Activated CD8-positive, alpha-beta memory T cell treated with anti-CD3 and anti-CD28 coated beads for 36 hours (primary cell): ENCODE measurements around the gene USP54. TPM values are rescaled to one million over a fixed set of nuclear protein-coding genes. Genes with fewer than 3 reads are reported as not detected.
"Not testable (repeated sequence)": the region's sequence is repeated elsewhere in the genome, so short reads cannot be mapped to it uniquely, and the experiment has no call there.

Experiments
- CTCF ChIA-PET: fragments of 350-600 bp; sonication (Branson Sonifier 250); formaldehyde crosslinking; loops from one replicate; lab custom pipeline; 2021; ENCODE audit warnings: antibody characterized with exemption; lab: Charles Lee
- POLR2A ChIA-PET: fragments of 350-600 bp; sonication (Branson Sonifier 250); formaldehyde crosslinking; loops from one replicate; lab custom pipeline; 2021; ENCODE audit warnings: antibody characterized with exemption; lab: Charles Lee
- total RNA-seq, 2 experiments: library from RNA; stranded (reverse); gene quantifications; one replicate each; pipeline ENCODE4 v1.2.3, GENCODE V29; 2021

USP54 gene
- total RNA-seq, 2 experiments from 2014 or later: 11.6 to 14.0 TPM

GRCh38 chr10:73593812-73594211, 2.7 kb upstream of the USP54 start:
- CTCF ChIA-PET: no interaction called here

GRCh38 chr10:73593110-73593509, 2.0 kb upstream of the USP54 start:
- ChIA-PET POLR2A (no interaction called here), CTCF (no interaction called here)

More at GRCh38 chr10:73593812-73594211, 2.7 kb upstream of the USP54 start:
- POLR2A ChIA-PET: no interaction called here

GRCh38 chr10:73591935-73592699, 975 bp upstream of the USP54 start:
- ChIA-PET CTCF (interaction anchor here (0.7 kb wide), 1 partner anchor 25 kb away, joined by 5 read pairs; no protein-coding TSS in a partner anchor), POLR2A (no interaction called here)

- ChIA-PET POLR2A (no interaction called here), CTCF (interaction anchor here (1.9 kb wide), 1 partner anchor 11 kb away, joined by 4 read pairs; no protein-coding TSS in a partner anchor)
Observed at GRCh38 chr10:73589563-73590126, 1.5 kb downstream of the USP54 start.

- ChIA-PET CTCF (no interaction called here), POLR2A (no interaction called here)
Observed at GRCh38 chr10:73588656-73589055, 2.5 kb downstream of the USP54 start.

GRCh38 chr10:73586583-73586984, 4.6 kb downstream of the USP54 start:
- POLR2A ChIA-PET: no interaction called here
- CTCF ChIA-PET: no interaction called here

GRCh38 chr10:73585327-73585726, 5.8 kb downstream of the USP54 start:
- CTCF ChIA-PET: no interaction called here
- POLR2A ChIA-PET: no interaction called here

GRCh38 chr10:73584737-73585136, 6.4 kb downstream of the USP54 start:
- CTCF ChIA-PET: no interaction called here

GRCh38 chr10:73581918-73582317, 9.2 kb downstream of the USP54 start:
- ChIA-PET POLR2A (no interaction called here), CTCF (interaction anchor here (0.6 to 0.8 kb wide), 2 partner anchors 13 to 52 kb away, joined by 3 to 4 read pairs; no protein-coding TSS in a partner anchor)

More at GRCh38 chr10:73584737-73585136, 6.4 kb downstream of the USP54 start:
- POLR2A ChIA-PET: no interaction called here

- POLR2A ChIA-PET, CTCF ChIA-PET: not testable (repeated sequence)
Observed at GRCh38 chr10:73578927-73579326, 12.2 kb downstream of the USP54 start.

GRCh38 chr10:73577788-73578187, 13.4 kb downstream of the USP54 start:
- ChIA-PET CTCF (no interaction called here), POLR2A (no interaction called here)

- POLR2A ChIA-PET: no interaction called here
Observed at GRCh38 chr10:73576890-73577591, 14.1 kb downstream of the USP54 start.

GRCh38 chr10:73576178-73576889, 14.8 kb downstream of the USP54 start:
- POLR2A ChIA-PET: no interaction called here
- CTCF ChIA-PET: no interaction called here

More at GRCh38 chr10:73576890-73577591, 14.1 kb downstream of the USP54 start:
- CTCF ChIA-PET: no interaction called here

GRCh38 chr10:73567025-73567424, 24.1 kb downstream of the USP54 start:
- POLR2A ChIA-PET: not testable (repeated sequence)
- CTCF ChIA-PET: interaction anchor here (0.6 kb wide), 1 partner anchor 25 kb away, joined by 5 read pairs; no protein-coding TSS in a partner anchor

- CTCF ChIA-PET: no interaction called here
- POLR2A ChIA-PET: no interaction called here
Observed at GRCh38 chr10:73561192-73561591, 29.9 kb downstream of the USP54 start.

- ChIA-PET CTCF (interaction anchor here (0.6 kb wide), 1 partner anchor 45 kb away, joined by 4 read pairs; no protein-coding TSS in a partner anchor), POLR2A (no interaction called here)
Observed at GRCh38 chr10:73559590-73559989, 31.6 kb downstream of the USP54 start.

- POLR2A ChIA-PET: no interaction called here
- CTCF ChIA-PET: no interaction called here
Observed at GRCh38 chr10:73556855-73557254, 34.3 kb downstream of the USP54 start.

GRCh38 chr10:73554721-73555120, 36.4 kb downstream of the USP54 start:
- CTCF ChIA-PET: interaction anchor here (0.6 kb wide), 1 partner anchor 42 kb away, joined by 3 read pairs; no protein-coding TSS in a partner anchor
- POLR2A ChIA-PET: no interaction called here

GRCh38 chr10:73553761-73554160, 37.4 kb downstream of the USP54 start:
- POLR2A ChIA-PET: no interaction called here
- CTCF ChIA-PET: no interaction called here
